Trophoblast cell (in vitro differentiated cells and primary cell): ENCODE measurements around the gene EGLN2.
"Not testable (repeated sequence)": the region's sequence is repeated elsewhere in the genome, so short reads cannot be mapped to it uniquely, and the experiment has no call there.

Experiments
- DNase-seq, 2 donors: peaks; one replicate each; pipeline ENCODE4 v3.0.0-alpha.2; 2016
- H2AFZ ChIP-seq: 2 replicates; pipeline ENCODE4 v1.6.1; 2013; ENCODE audit warnings: low read length, moderate library complexity, mild to moderate bottlenecking; ENCODE audit not compliant: insufficient read depth, poor library complexity
- H2AK5ac ChIP-seq: 2 replicates; pipeline ENCODE4 v1.6.1; 2013; ENCODE audit warnings: mild to moderate bottlenecking, low read length
- H2BK120ac ChIP-seq: 2 replicates; pipeline ENCODE4 v1.6.1; 2013; ENCODE audit warnings: low read length, mild to moderate bottlenecking, moderate library complexity; ENCODE audit not compliant: insufficient read depth, poor library complexity
- H2BK12ac ChIP-seq: 2 replicates; pipeline ENCODE4 v1.6.1; 2013; ENCODE audit warnings: mild to moderate bottlenecking, low read length, moderate library complexity
- H2BK5ac ChIP-seq: 2 replicates; pipeline ENCODE4 v1.6.1; 2013; ENCODE audit warnings: low read length, low read depth, moderate library complexity, mild to moderate bottlenecking; ENCODE audit not compliant: poor library complexity
- H3K14ac ChIP-seq: 2 replicates; pipeline ENCODE4 v1.6.1; 2013; ENCODE audit warnings: mild to moderate bottlenecking, low read length
- H3K18ac ChIP-seq: 2 replicates; pipeline ENCODE4 v1.6.1; 2013; ENCODE audit warnings: mild to moderate bottlenecking, low read length
- H3K23ac ChIP-seq: 2 replicates; pipeline ENCODE4 v1.6.1; 2013; ENCODE audit warnings: low read length
- H3K27ac ChIP-seq: 2 replicates; pipeline ENCODE4 v1.5.1; 2013; ENCODE audit warnings: low read depth, mild to moderate bottlenecking, inconsistent platforms, low read length, moderate library complexity
- H3K27me3 ChIP-seq: 2 replicates; pipeline ENCODE4 v1.6.1; 2013; ENCODE audit warnings: inconsistent platforms, mild to moderate bottlenecking, low read length, moderate library complexity; ENCODE audit not compliant: insufficient read depth
- H3K36me3 ChIP-seq, 2 experiments: 1 replicate in 1 of 2; 2 replicates in 1 of 2; pipeline ENCODE4 v1.6.1; 2013; ENCODE audit warnings: low read length in 2 of 2, mild to moderate bottlenecking in 2 of 2, moderate library complexity in 1 of 2; ENCODE audit not compliant: insufficient read depth in 2 of 2, control insufficient read depth in 1 of 2
- H3K4ac ChIP-seq: 2 replicates; pipeline ENCODE4 v1.6.1; 2013; ENCODE audit warnings: low read depth, mild to moderate bottlenecking, low read length, moderate library complexity
- H3K4me1 ChIP-seq, 2 experiments: 1 replicate in 1 of 2; 2 replicates in 1 of 2; pipeline ENCODE4 v1.6.1; 2013; ENCODE audit warnings: low read length in 2 of 2, mild to moderate bottlenecking in 2 of 2, moderate library complexity in 1 of 2; ENCODE audit not compliant: insufficient read depth in 2 of 2, control insufficient read depth in 1 of 2
- H3K4me2 ChIP-seq: 2 replicates; pipeline ENCODE4 v1.6.1; 2013; ENCODE audit warnings: inconsistent platforms, mild to moderate bottlenecking, low read length, moderate library complexity
- H3K4me3 ChIP-seq: 2 replicates; pipeline ENCODE4 v1.5.1; 2013; ENCODE audit warnings: mild to moderate bottlenecking, low read depth, low read length, inconsistent platforms
- H3K79me1 ChIP-seq: one replicate; pipeline ENCODE4 v1.6.1; 2013; ENCODE audit warnings: low read length
- H3K79me2 ChIP-seq: 2 replicates; pipeline ENCODE4 v1.6.1; 2013; ENCODE audit warnings: low read length, mild to moderate bottlenecking; ENCODE audit not compliant: control insufficient read depth, insufficient read depth, poor library complexity
- H3K9ac ChIP-seq: 2 replicates; pipeline ENCODE4 v1.6.1; 2013; ENCODE audit warnings: mild to moderate bottlenecking, low read length
- H3K9me3 ChIP-seq: 2 replicates; pipeline ENCODE4 v1.6.1; 2013; ENCODE audit warnings: low read depth, mild to moderate bottlenecking, control low read depth, inconsistent platforms, low read length; ENCODE audit not compliant: insufficient read depth
- H4K12ac ChIP-seq: 2 replicates; pipeline ENCODE4 v1.6.1; 2013; ENCODE audit warnings: low read depth, mild to moderate bottlenecking, low read length, moderate library complexity
- H4K8ac ChIP-seq: 2 replicates; pipeline ENCODE4 v1.6.1; 2013; ENCODE audit warnings: low read depth, mild to moderate bottlenecking, low read length, moderate library complexity
- H4K91ac ChIP-seq: one replicate; pipeline ENCODE4 v1.6.1; 2013; ENCODE audit warnings: low read depth, mild to moderate bottlenecking, low read length, moderate library complexity
- WGBS: extraction: QIAGEN DNeasy Blood & Tissue Kit; methylation state at CpG from one replicate; pipeline ENCODE4 v1.1.7; 2013; ENCODE audit warnings: missing lambda C conversion rate; ENCODE audit not compliant: insufficient read length, insufficient coverage; ENCODE audit errors: extremely low coverage; 5-methylcytosine and 5-hydroxymethylcytosine counted together

Gene EGLN2

DNA sequence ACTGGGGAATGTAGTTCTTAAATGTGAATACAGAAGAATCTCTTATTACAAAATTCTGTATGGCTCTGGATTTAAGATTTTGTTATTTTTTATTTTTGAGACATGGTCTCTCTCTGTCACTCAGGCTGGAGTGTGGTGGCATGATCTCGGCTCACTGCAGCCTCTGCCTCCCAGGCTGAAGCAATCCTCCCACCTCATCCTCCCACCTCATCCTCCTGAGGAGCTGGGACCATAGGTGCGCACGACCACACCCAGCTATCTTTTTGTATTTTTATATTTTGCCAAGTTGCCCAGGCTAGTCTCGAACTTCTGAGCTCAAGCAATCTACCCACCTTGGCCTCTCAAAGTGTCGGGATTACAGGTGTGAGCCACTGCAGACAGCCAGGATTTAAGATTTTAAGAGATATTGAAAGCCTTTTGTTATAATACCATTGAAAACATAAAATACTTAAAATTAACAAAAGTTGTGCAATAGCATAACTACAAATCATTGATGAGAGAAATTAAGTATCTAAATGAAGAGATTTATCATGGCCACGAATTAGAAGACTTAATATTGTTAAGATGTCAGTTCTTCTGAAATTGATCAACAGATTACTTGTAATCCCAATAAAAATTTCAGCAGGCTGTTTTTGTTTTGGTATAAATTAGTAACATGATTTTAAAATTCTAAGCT, 37.9 kb downstream of the EGLN2 start:
- Histone ChIP-seq H2AFZ (no peak overlapping the region), H3K4ac (no peak overlapping the region), H4K91ac (no peak overlapping the region), H3K79me2 (no peaks in the 10 kb centered on the region), H3K36me3 (no peaks in the 10 kb centered on the region), H3K18ac (no peak overlapping the region), H3K4me1 (peaks cover 0 to 5% of the 10 kb centered on the region in 2 experiments), H3K4me2 (no peak overlapping the region), H3K79me1 (no peaks in the 10 kb centered on the region), H4K12ac (no peak overlapping the region), H3K4me3 (no peak overlapping the region), H3K27me3 (no peaks in the 10 kb centered on the region), H2BK120ac (no peak overlapping the region), H4K8ac (no peak overlapping the region), H3K23ac (no peak overlapping the region), H2AK5ac (no peak overlapping the region), H3K9me3 (no peaks in the 10 kb centered on the region), H3K9ac (no peak overlapping the region), H3K27ac (no peak overlapping the region), H3K14ac (no peak overlapping the region), H2BK12ac (no peak overlapping the region), H2BK5ac (no peak overlapping the region)
- no CpG with 5 or more reads among the region's 6 CpGs for WGBS
- no peak for DNase-seq

DNA sequence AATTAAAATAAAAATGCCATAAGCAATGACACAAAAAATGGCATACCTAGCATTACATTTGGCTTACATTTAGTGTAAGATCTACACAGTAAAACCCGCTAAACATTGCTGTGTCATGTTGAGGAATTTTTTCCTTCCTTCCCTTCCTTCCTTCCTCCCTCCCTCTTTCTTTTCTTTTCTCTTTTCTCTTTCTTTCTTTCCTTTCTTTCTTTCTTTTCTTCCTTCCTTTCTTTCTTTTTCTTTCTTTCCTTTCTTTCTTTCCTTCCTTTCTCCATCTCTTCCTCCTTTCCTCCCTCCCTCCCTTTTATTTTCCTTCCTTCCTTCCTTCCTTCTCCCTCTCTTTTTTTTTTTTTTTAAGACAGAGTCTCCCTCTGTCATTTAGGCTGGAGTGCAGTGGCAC, 39.5 kb downstream of the EGLN2 start:
- not testable (repeated sequence) for H3K36me3 ChIP-seq, H3K14ac ChIP-seq, H3K23ac ChIP-seq, H3K79me1 ChIP-seq, H3K4me1 ChIP-seq, H2AK5ac ChIP-seq, H2BK5ac ChIP-seq, H3K4me3 ChIP-seq, H3K9ac ChIP-seq, H3K9me3 ChIP-seq, H2BK12ac ChIP-seq, H3K18ac ChIP-seq, H4K12ac ChIP-seq, H3K4ac ChIP-seq, DNase-seq, H4K8ac ChIP-seq, H3K79me2 ChIP-seq, H3K4me2 ChIP-seq, H3K27ac ChIP-seq, H4K91ac ChIP-seq, H2BK120ac ChIP-seq, H2AFZ ChIP-seq, H3K27me3 ChIP-seq
- no CpG with 5 or more reads among the region's 1 CpG for WGBS

DNA sequence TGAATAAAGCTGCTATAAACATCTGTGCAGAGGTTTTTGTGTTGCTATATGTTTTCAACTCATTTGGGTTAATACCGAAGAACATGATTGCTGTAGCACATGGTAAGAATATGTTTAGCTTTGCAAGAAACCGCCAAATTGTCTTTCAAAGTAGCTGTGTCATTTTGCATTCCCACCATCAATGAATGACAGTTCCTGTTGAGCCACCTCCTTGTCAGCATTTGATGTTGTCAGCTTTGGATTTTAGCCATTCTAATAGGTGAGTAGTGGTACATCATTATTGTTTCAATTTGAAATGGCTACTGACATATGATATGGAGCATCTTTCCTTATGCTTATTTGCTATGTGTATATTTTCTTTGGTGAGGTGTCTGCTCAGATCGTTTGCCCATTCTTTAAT, 43.0 kb downstream of the EGLN2 start:
- WGBS: no CpG with 5 or more reads among the region's 3 CpGs

DNA sequence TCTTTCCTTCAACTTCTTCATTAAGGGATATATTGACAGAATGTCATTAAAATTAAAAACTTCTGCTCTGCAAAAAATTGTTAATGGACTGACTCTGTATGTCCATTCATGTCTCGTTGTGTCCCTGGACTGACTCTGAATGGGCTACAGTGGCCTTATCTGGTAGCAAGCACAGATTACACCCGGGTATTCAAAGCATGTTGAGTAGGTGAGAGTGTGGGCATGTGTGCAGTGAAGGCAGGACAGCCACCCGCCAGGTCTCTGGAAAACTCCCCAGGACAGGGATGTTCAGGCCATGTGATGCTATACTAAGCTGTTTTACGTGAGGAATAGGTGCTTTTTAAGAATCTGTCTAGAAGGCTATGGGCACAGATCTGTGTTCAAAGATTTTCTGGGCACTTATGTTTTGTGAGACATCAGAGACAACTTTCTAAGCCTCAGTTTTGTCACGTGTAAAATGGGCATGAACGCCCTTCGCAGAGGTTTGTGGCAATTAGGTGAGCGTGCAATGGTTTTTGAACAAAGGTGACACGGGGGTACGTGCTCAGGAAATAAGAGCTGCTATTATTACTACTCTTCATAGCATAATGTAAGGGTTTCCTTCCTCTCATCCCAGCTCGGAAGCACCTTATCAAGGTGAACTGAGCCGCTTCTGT, 44.1 kb downstream of the EGLN2 start:
- not testable (repeated sequence) for H4K8ac ChIP-seq, H4K12ac ChIP-seq, H3K4me2 ChIP-seq, DNase-seq, H3K18ac ChIP-seq, H3K79me1 ChIP-seq, H2BK12ac ChIP-seq, H3K27me3 ChIP-seq, H2BK120ac ChIP-seq, H2BK5ac ChIP-seq, H3K4me3 ChIP-seq, H2AFZ ChIP-seq, H3K23ac ChIP-seq, H3K14ac ChIP-seq, H3K4ac ChIP-seq, H2AK5ac ChIP-seq, H3K27ac ChIP-seq, H3K4me1 ChIP-seq, H3K36me3 ChIP-seq, H3K9ac ChIP-seq, H4K91ac ChIP-seq, H3K9me3 ChIP-seq, H3K79me2 ChIP-seq
- no CpG with 5 or more reads among the region's 12 CpGs for WGBS

More for the DNA sequence above, 43.0 kb downstream of the EGLN2 start:
- H3K27me3 ChIP-seq, H4K12ac ChIP-seq, H2BK120ac ChIP-seq, H2BK5ac ChIP-seq, H3K4me1 ChIP-seq, H3K14ac ChIP-seq, H2AFZ ChIP-seq, H3K23ac ChIP-seq, H3K36me3 ChIP-seq, H3K79me1 ChIP-seq, H3K79me2 ChIP-seq, DNase-seq, H3K27ac ChIP-seq, H3K9me3 ChIP-seq, H3K4me3 ChIP-seq, H3K4ac ChIP-seq, H2AK5ac ChIP-seq, H2BK12ac ChIP-seq, H3K4me2 ChIP-seq, H4K91ac ChIP-seq, H4K8ac ChIP-seq, H3K9ac ChIP-seq, H3K18ac ChIP-seq: not testable (repeated sequence)
